PC-9 (cell line): ENCODE measurements around the gene INO80D. TPM values are rescaled to one million over a fixed set of nuclear protein-coding genes. Genes with fewer than 3 reads are reported as not detected.
"Not testable (repeated sequence)": the region's sequence is repeated elsewhere in the genome, so short reads cannot be mapped to it uniquely, and the experiment has no call there.

ENCODE experiments used
- BruUV-seq: library from RNA; stranded (reverse); fragments of 400-500 nt; replicated peaks from 2 replicates; lab custom pipeline; 2021; lab: Mats Ljungman, UMichigan
- CTCF ChIA-PET: fragments of 300-600 bp; sonication (Branson Sonifier 250); formaldehyde crosslinking; loops from one replicate; lab custom pipeline; 2022; ENCODE audit warnings: antibody characterized with exemption; lab: Charles Lee
- POLR2A ChIA-PET: fragments of 300-600 bp; sonication (Branson Sonifier 250); formaldehyde crosslinking; loops from one replicate; lab custom pipeline; 2022; ENCODE audit warnings: antibody characterized with exemption; ENCODE audit not compliant: unreplicated experiment; lab: Charles Lee
- DNase-seq, 2 experiments: peaks; one replicate each; pipeline versions ENCODE4 v3.0.0 to v3.0.0-alpha.2; 2015 to 2022; ENCODE audit warnings: mixed read lengths in 1 of 2
- H2AFZ ChIP-seq: fragments of 200-600 bp; sonication (generic); 2 replicates; pipeline ENCODE4 v1.8.1; 2017; ENCODE audit warnings: antibody characterized with exemption
- H3F3A ChIP-seq: fragments of 200-600 bp; sonication (generic); 2 replicates; pipeline ENCODE4 v1.8.1; 2017; ENCODE audit warnings: antibody characterized with exemption, mild to moderate bottlenecking, low read depth; ENCODE audit not compliant: insufficient read depth
- H3K27ac ChIP-seq: fragments of 200-600 bp; sonication (generic); 2 replicates; pipeline ENCODE4 v1.6.1; 2016; ENCODE audit warnings: mixed run types
- H3K27me3 ChIP-seq: fragments of 200-600 bp; sonication (generic); 2 replicates; pipeline ENCODE4 v1.6.1; 2016; ENCODE audit warnings: low read depth, mixed run types; ENCODE audit not compliant: insufficient read depth
- H3K36me3 ChIP-seq: fragments of 200-600 bp; sonication (generic); 2 replicates; pipeline ENCODE4 v1.6.1; 2016; ENCODE audit warnings: low read depth, mixed run types
- H3K4me1 ChIP-seq: fragments of 200-600 bp; sonication (generic); replicated peaks from 2 replicates; pipeline ENCODE4 v1.6.1; 2016; ENCODE audit warnings: mixed run types; ENCODE audit not compliant: insufficient read depth
- H3K4me2 ChIP-seq: fragments of 200-600 bp; sonication (generic); 2 replicates; pipeline ENCODE4 v1.6.1; 2017; ENCODE audit warnings: mixed run types
- H3K4me3 ChIP-seq: fragments of 200-600 bp; sonication (generic); 2 replicates; pipeline ENCODE4 v1.6.1; 2016; ENCODE audit warnings: mixed run types
- H3K79me2 ChIP-seq: fragments of 200-600 bp; sonication (generic); 2 replicates; pipeline ENCODE4 v1.6.1; 2017; ENCODE audit warnings: low read depth, mixed run types
- H3K9me2 ChIP-seq: fragments of 200-600 bp; sonication (generic); 2 replicates; pipeline ENCODE4 v1.8.1; 2017; ENCODE audit warnings: mild to moderate bottlenecking; ENCODE audit not compliant: insufficient read depth
- H3K9me3 ChIP-seq: fragments of 200-600 bp; sonication (generic); 2 replicates; pipeline ENCODE4 v1.8.1; 2016; ENCODE audit warnings: low read depth; ENCODE audit not compliant: insufficient read depth
- H4K20me1 ChIP-seq: fragments of 200-600 bp; sonication (generic); 2 replicates; pipeline ENCODE4 v1.8.1; 2017; ENCODE audit not compliant: insufficient read depth
- CTCF ChIP-seq: fragments of 200-600 bp; sonication (generic); conservative IDR thresholded peaks from 2 replicates; pipeline ENCODE4 v1.6.1; 2017; ENCODE audit warnings: mixed run types, antibody characterized with exemption, mild to moderate bottlenecking, moderate library complexity
- EZH2 ChIP-seq: fragments of 200-600 bp; sonication (generic); IDR thresholded peaks from 2 replicates; pipeline ENCODE4 v1.8.0; 2017; ENCODE audit warnings: antibody characterized with exemption, low read depth
- intact Hi-C: fragments of 100-400 bp; cut with micrococcal nuclease; formaldehyde crosslinking; loops from one replicate; pipeline ENCODE4 v1.10.0; 2022; ENCODE audit not compliant: unreplicated experiment
- total RNA-seq: library from RNA; stranded (reverse); gene quantifications from 2 replicates; pipeline ENCODE4 v1.2.3, GENCODE V29; 2021

The INO80D gene
- total RNA-seq, 1 experiment from 2014 or later: 12.4 TPM

GRCh38 chr2:205989271-205990071, 96.5 kb downstream of the INO80D start:
- H3K4me1 ChIP-seq: no peaks in the 10 kb centered on the region
- DNase-seq: no peak
- no peaks in the 10 kb centered on the region for H3K36me3 ChIP-seq
- H3K79me2 ChIP-seq: no peaks in the 10 kb centered on the region
- no peak overlapping the region for H2AFZ ChIP-seq
- intact Hi-C loops: no loop called here
- no peak overlapping the region for H3K4me3 ChIP-seq
- ChIA-PET CTCF (no interaction called here), POLR2A (no interaction called here)
- H3K27ac ChIP-seq: no peak overlapping the region
- no peaks in the 10 kb centered on the region for H3K9me2 ChIP-seq
- no peak overlapping the region for H3K4me2 ChIP-seq
- TF ChIP-seq EZH2 (no peak), CTCF (no peak)
- H3K27me3 ChIP-seq: no peaks in the 10 kb centered on the region
- BruUV-seq: no TSS peak
- no peaks in the 10 kb centered on the region for H4K20me1 ChIP-seq
- H3F3A ChIP-seq: no peaks in the 10 kb centered on the region
- H3K9me3 ChIP-seq: no peaks in the 10 kb centered on the region

- POLR2A ChIA-PET, H3K9me3 ChIP-seq, H3K9me2 ChIP-seq, intact Hi-C loops, H3K36me3 ChIP-seq, H3F3A ChIP-seq, H2AFZ ChIP-seq, DNase-seq, H3K27ac ChIP-seq, BruUV-seq, H3K27me3 ChIP-seq, H4K20me1 ChIP-seq, H3K4me2 ChIP-seq, H3K4me3 ChIP-seq, H3K4me1 ChIP-seq, CTCF ChIA-PET, H3K79me2 ChIP-seq: not testable (repeated sequence)
Measured at GRCh38 chr2:205988681-205989080, 97.3 kb downstream of the INO80D start.

GRCh38 chr2:205988274-205988673, 97.7 kb downstream of the INO80D start:
- H3K4me1 ChIP-seq: no peaks in the 10 kb centered on the region
- no peak for DNase-seq
- CTCF ChIA-PET: no interaction called here

GRCh38 chr2:205986334-205986733, 99.6 kb downstream of the INO80D start:
- intact Hi-C loops, H3K4me1 ChIP-seq, H3K4me3 ChIP-seq, H3K4me2 ChIP-seq, DNase-seq, H4K20me1 ChIP-seq, H2AFZ ChIP-seq, H3K36me3 ChIP-seq, CTCF ChIA-PET, BruUV-seq, H3K9me2 ChIP-seq, H3K27ac ChIP-seq, POLR2A ChIA-PET, H3K27me3 ChIP-seq, H3F3A ChIP-seq, H3K79me2 ChIP-seq, H3K9me3 ChIP-seq: not testable (repeated sequence)

More at GRCh38 chr2:205988274-205988673, 97.7 kb downstream of the INO80D start:
- Histone ChIP-seq H3F3A (no peaks in the 10 kb centered on the region), H3K9me2 (no peaks in the 10 kb centered on the region), H4K20me1 (no peaks in the 10 kb centered on the region), H3K27me3 (no peaks in the 10 kb centered on the region), H3K9me3 (no peaks in the 10 kb centered on the region), H3K27ac (no peak overlapping the region), H3K4me2 (no peak overlapping the region), H3K36me3 (no peaks in the 10 kb centered on the region), H2AFZ (no peak overlapping the region), H3K79me2 (no peaks in the 10 kb centered on the region), H3K4me3 (no peak overlapping the region)
- TF ChIP-seq CTCF (no peak), EZH2 (no peak)
- BruUV-seq: no TSS peak
- intact Hi-C loops: no loop called here
- POLR2A ChIA-PET: no interaction called here
